HG03558 (cell line): ENCODE data around the gene FAM107B.
"Not testable (repeated sequence)": the region's sequence is repeated elsewhere in the genome, so short reads cannot be mapped to it uniquely, and the experiment has no call there.

Source experiments
- ATAC-seq: cut with Tn5 transposase; IDR thresholded peaks from one replicate; pipeline ENCODE4 v1.9.1; 2021; ENCODE audit warnings: moderate number of reproducible peaks; ENCODE audit not compliant: unreplicated experiment; ENCODE audit errors: extremely low read depth

Gene FAM107B

DNA sequence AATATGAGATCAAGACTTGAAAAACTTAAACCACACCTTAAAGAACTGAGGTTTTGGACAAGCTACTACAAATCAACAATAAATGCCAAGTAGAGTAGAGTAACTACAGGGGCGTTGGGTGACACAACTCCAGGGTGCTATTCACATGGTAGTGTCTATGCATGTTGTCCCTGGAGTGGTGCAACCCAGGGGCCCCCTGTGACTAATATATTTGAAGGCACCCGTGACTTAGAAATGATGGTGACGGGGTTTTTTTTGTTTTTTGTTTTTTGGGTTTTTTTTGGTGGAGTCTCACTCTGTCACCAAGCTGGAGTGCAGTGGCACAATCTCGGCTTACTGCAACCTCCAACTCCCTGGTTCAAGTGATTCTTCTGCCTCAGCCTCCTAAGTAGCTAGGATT is 106.9 kb downstream of the FAM107B start:
- ATAC-seq, result no peak

DNA sequence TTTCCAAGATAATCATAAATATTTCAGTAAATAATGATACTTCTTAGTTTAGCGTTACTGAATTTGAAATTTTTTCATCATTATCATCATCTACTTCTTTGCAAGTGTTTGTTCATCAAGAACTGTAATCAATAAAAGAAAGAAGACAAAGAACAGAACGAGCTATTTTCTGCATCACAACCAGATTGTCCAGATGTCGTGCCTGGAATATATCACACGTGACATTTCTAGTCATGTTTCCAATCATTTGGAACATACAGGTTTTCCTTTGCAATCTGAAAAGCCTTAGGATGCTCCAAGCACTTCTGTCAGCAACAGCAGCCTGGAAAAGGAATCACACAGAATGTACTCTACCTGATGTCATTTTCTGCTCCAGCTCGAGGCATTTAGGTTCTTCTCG is 107.4 kb downstream of the FAM107B start:
- ATAC-seq, result no peak

DNA sequence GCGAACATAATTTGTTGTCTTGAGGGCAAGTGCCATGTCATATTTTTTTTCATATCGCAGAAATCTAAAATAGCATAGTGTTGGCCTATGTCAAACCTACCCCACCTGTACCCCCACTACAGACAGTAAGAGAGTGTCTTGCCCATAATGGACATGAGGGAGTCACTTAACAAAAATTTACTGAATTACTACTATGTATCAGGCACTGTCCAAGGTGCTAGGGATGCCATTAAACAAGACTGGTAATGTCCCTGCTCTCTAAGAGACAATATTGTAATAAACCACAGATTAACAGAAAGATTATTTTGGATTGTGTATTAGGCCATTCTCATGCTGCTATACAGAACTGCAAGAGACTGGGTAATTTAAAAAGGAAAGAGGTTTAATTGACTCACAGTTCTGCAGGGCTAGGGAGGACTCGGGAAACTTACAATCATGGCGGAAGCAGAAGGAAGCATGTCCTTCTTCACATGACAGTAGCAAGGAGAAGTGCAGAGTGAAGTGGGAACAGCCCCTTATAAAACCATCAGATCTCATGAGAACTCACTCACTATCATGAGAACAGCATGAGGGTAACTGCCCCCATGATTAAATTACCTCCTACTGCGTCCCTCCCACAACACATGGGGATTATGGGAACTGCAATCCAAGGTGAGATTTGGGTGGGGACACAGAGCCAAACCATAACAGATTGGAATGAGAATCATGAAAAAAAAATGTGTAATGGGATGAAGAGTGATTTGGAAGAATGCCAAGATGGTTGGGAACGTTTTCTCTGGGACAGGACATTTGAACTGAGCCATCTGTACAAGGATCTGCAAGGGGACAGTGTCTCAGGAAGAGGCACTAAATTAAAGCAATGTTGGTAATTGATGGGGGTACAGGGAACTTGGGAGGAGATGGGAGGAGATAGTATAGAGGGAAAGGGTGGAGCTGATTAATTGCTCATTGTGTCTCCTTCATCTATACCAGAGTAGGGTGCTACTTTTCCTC is 108.5 kb downstream of the FAM107B start:
- no peak for ATAC-seq

DNA sequence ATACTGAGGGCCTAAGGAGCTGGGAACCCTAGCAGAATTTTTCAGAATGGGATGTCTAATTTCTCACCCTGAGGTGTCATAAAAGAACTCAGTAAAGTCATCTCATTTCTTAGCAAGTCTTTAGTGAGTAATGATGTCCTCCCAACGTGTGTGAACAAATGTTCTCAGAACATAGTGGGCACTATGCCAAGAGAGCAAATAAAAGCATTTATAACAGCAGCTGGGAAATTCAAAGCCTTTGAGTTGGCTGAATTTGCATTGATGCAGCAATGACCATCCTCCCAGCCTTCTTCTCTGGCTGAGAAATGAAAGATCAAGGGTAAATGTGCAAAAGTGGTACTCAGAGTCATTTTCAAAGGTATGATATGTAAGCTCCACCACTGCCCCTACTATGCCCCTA is 109.4 kb downstream of the FAM107B start:
- no peak for ATAC-seq

DNA sequence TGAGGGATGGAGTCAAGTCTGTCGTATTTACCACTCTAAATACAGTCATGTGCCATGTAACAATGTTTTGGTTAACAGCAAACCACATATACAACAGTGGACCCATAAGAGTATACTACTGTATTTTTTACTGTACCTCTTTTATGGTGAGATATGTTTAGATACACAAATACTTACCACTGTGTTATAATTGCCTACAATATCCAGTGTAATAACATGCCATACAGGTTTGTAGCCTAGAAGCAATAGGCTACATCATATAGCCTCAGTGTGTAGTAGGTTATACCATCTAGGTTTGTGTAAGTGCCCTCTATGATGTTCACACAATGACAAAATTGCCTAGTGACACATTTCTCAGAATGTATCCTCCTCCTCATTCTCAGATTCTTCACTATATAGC is 110.4 kb downstream of the FAM107B start:
- no peak for ATAC-seq

DNA sequence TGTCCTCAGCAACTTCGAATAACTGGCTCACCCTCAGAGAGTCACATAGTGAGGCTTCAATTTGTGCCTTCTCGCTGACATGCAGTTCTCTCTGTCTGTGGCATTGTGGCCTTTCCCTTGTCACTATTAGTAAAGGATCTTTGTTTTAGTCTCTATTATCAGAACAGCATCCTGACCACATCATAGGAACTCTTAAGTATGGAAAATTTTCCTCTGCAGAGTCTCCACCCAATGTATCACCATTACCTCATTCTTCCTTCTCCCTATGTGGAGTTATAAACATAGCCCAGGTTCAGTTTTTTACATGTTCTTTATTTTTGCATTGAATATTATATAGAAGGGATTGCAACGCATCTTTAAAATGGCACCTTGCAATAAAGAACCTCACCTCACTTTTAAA is 112.9 kb downstream of the FAM107B start:
- no peak for ATAC-seq

DNA sequence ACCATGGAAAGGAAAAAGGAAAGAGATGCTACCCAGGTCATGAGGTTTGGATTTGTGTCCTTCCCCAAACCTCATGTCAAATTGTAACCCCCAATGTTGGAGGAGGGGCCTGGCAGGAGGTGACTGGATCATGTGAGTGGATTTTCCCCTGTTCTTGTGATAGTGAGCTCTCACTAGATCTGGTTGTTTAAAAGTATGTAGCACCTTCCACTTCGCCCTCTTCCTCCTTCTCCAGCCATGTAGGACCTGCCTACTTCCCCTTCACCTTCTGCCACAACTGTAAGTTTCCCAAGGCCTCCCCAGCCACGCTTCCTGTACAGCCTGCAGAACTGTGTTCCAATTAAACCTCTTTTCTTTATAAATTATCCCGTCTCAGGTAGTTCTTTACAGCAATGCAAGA is 113.9 kb downstream of the FAM107B start:
- ATAC-seq, result no peak

DNA sequence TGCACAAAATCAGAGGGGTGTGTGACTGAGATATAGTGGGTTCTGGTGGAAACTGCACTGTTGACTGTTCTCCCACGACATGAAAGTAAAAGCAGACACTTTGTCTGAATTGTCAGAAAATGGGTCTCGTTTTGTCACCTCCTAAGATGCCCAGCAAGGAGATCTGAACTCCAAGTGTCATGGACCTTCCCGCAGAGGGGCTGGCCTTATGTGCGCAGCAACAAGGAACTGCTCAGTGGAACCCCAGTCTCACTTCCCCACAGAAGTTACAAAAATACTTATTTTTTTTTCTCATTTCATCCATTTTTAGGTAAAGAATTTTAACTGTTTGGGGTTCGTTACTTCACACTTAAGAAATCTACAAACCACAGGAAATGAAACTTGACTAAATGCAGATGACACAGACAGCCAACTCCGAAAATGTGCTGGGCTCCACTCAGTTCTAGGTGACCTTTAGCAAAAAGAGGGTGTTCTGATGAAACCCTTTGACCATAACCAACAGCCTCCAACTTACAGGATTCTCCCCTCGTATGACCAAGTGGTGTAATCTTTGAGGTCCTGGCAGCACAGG is 115.0 kb downstream of the FAM107B start:
- ATAC-seq, result peak; percentile 65

DNA sequence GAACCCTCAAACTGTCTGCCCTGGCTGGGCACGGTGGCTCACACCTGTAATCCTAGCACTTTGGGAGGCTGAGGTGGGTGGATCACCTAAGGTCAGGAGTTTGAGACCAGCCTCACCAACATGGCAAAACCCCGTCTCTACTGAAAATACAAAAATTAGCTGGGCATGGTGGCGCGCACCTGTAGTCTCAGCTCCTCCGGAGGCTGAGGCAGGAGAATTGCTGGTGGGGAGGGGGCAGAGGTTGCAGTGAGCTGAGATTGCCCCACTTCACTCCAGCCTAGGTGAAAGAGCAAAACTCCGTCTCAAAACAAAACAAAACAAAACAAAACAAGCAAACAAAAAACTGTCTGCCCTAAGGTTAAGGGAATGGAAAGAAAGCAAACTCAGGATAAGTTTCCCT is 115.6 kb downstream of the FAM107B start:
- not testable (repeated sequence) for ATAC-seq

DNA sequence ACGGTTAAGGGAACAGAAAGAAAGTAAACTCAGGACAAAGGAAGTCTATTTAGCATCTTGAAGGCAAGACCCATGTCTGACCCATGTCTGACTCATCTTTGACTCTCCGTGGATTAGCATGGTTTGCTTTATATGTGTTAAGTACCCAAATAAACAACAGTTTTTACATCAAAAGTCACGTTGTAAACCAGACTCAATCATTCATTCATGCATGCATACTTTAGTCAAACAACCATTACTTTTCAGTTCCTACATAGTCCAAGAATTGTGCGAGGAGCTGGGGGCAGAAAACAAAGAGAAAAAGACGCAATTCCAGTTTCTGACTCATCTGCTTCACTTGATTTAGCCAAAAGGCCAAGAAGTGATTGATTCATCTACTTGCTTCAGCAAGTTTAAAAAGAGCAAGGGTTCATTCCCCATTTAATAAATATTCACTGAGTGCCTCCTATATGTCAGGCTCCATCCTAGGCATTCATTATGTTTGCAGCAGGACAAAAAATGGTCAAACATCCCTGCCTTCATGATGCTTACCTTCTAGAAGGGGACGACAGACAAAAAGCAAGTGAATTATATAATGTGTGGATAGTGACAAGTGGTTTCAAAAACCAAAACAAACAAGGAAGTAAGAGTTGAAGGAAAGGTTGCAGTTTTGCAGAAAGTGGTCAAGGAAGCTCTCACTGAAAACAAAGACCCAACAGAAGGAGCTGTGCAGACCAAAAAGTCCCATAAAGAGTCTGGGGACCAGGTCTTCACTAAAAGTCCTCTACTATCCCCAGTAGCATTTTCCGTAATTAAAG is 116.2 kb downstream of the FAM107B start:
- ATAC-seq, result no peak

DNA sequence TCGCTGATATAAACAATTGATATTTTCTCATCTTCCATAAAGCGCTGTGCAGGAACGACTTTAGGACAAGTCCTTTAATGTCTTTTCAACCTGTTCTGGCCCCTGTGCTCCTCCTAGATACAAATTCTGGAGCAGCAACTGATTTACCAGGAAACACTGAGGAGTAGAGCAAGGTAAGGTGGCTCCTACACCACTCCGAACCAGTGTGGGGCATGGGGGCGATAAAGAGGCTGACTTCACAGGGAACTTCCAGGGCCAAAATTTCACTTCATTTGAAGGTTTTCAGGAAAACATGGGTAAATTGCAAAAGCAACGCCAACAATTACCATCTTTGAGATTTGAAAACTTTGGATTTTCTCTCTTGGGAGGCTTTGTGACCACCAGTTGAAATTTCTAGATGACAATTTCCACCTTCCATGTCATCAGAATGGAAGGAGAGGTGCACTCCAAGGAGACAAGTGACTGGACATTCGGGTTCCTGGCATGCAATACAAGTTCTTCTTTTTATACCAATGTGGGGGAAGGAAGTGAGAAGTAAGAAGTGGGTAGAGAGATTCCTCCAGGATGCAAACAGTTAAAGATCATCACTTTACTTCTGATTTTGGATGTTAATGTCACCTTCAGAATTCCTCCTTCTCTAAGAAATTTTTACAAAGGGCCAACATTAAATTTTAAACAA is 118.5 kb downstream of the FAM107B start:
- ATAC-seq, result no peak

DNA sequence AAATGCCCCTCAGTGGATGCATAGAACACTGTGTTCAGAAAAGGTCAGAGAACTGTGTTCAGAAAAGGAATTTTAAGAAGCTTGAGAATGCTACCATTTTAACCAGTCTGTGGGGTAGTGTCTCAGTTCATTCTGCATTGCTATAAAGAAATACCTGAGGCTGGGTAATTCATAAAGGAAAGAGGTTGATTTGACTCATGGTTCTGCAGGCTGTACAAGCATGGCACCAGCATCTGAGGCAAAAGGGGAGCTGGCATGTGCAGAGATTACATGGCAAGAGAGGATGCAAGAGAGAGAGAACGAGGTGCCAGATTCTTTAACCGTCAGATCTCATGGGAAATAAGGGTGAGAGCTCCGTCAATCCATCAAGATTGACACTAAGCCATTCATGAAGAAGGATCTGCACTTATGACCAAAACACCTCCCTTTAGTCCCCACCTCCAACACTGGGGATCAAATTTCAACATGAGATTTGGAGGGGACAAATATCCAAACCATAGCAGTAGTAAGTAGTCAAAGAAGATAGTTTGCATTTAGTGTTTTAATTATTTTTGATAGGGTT is 119.8 kb downstream of the FAM107B start:
- ATAC-seq, result no peak

DNA sequence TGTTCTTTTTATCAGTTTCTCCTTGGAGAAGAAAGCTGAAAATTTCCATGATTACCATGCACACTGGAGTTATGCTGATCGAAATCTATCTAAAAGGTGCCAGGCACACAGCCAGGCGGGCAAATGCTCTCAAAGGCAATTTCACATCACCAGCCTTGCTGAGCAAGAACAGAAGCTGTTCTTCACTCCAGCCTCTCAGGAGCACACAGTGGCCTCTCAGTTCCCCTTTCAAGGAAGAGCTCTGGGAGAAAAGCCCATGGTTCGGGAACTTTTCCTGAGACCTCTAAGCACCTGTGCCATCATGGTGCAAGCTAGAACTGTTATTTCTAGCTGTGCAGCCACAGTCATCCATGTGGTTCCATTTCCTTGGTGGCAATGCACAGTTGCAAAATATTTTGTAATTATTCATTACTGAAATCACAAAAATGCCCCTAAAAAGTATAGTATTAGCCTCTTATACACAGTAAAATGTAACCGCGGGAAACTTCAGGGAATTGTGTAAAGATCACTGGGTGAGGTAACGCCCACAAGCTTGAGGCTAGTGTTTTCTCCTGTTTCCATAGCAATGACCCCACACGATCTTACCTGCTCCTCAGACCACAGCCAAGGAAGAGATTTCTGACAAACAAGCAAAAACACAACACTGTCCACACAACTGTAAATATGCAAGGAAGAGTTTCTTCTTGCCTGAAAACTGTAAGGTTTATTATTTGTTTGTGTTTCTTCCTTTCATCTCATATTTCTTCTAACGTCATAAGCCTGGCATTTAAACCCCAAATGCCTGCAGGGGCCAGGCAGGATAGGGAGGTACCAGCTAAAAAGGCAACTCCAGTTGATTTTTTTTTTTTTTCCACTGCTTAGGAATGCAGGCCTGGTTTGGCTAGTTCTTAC is 121.2 kb downstream of the FAM107B start:
- no peak for ATAC-seq

DNA sequence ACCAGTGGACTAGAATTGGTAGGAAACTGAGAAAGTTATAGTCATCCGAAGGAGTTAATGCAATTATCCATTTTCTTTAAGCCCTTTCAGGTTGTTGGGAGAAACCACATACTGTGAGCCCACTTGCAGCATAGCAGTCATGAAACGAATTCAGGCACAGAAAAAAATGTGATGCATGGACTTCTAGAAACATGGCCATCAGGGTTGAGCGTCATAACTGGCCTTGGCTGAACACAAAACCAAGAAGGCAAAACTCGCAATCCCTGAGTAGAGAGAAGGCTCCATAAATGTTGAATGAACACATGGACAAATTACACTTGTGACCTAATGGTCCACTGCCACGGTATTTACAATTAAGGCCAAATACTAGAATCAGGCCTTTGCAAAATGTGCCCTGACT is 121.9 kb downstream of the FAM107B start:
- ATAC-seq, result no peak

DNA sequence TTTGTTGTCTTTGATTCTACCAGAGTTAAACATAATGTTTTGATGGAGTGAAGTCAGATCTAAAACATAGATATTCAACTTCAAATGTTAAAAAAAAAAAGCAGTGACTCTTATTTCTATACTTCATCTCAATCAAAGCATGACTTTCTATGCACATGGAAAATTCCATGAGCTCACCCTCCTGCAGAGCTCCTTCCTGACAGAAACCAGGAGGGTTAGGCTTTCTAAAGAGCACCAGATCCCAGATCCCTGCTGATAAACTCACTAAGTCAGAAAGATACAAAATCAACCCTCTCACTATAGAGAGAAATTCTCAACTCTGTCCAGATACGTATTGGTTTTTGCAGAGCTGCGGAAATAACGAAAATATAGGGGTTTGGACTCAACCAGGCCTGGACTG is 122.6 kb downstream of the FAM107B start:
- ATAC-seq, result no peak

DNA sequence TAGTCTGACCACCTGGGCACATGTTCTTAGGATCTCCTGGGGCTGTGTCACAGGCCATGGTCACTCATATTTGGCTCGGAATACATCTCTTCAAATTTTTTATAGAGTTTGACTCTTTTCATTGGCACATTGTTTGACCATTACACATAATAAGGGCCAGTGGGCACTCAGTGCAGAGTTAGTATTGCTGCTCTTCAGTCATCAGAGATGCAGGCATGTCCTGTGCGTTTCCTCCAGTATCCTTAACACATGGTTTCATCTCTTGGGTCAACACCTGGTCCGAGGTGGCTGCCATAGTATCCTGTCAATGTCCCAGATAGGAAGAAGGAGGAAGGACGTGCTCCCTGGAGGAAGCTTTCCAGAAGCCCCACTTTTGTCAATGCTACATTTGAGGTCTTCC is 125.0 kb downstream of the FAM107B start:
- ATAC-seq, result no peak

DNA sequence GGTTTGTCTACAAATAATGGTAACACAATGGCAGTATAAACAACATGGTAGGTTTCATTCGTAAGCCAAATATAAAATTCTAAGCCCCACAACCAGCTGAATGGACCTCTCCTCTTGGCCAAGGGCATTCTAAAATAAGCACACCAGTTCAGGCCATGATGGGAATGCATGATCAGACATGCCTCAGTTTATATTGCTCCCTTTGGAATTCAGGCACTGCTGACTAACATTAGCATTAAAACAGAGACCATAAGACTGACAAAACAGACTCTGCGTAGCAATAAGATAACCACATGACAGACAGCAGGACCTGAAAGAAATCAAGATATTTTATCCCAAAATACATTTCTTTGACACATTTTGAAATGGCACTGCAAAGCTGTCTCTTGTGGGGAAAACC is 125.8 kb downstream of the FAM107B start:
- no peak for ATAC-seq

DNA sequence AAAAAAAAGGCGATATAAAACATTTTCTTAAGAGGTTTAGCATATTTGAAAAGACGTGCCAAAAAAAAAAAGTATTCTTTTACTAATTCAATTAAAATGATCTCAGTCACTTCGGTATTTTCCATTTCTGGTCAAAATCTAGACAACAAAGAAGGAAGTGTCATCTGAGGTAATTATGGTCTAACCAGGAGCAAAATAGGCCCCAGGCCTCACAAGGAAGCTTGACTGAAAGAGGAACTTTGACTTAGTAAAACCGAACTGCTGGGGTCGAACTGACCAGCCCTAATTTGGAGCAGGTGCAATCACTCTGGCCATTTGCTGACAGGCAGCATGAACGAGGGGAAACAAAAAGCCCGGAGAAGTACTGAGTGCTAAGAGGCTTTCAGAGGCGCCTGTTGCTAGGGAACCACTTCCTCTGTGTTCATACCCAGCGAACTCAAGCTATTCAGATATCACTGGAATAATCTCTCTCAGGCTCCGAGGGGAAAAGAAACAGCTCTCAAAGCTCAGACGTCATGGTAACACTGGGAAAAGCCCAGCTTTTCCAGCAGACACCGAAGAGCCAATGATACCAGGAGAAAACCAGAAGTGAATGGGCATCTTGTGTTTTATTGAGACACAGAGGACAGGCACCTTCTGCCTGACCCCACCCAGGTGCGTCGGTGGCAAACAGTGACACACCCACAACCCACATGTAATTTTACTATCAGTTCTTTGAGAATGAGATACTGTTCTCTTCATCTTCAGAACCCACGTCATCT is 126.5 kb downstream of the FAM107B start:
- peak; percentile 71 for ATAC-seq
